Lung (tissue), 12 donors: ENCODE data around the gene CYP2A6. TPM values are rescaled to one million over a fixed set of nuclear protein-coding genes. Genes with fewer than 3 reads are reported as not detected.

ENCODE experiments used
- ATAC-seq: fragments of 200-7000 bp; cut with Tn5 transposase; one replicate; pipeline ENCODE4 v1.9.1; 2020; ENCODE audit warnings: moderate number of reproducible peaks; ENCODE audit not compliant: insufficient read depth, low FRiP score
- DNase-seq, 3 donors: peaks; one replicate each; pipeline ENCODE4 v3.0.0-alpha.2; 2013 to 2017
- H3K27ac ChIP-seq, 2 donors: one replicate each; pipeline ENCODE4 v1.5.1; 2013; ENCODE audit warnings: mild to moderate bottlenecking in 2 of 2, moderate library complexity in 2 of 2, control low read depth in 1 of 2, inconsistent platforms in 1 of 2, low read depth in 1 of 2, low read length in 1 of 2
- H3K27me3 ChIP-seq, 3 donors: one replicate each; pipeline ENCODE4 v1.5.1; 2013; ENCODE audit warnings: low read length in 2 of 3; ENCODE audit not compliant: control insufficient read depth in 3 of 3, insufficient read depth in 3 of 3
- H3K36me3 ChIP-seq, 4 donors: one replicate each; pipeline ENCODE4 v1.5.1; 2013; ENCODE audit warnings: low read length in 4 of 4, mild to moderate bottlenecking in 1 of 4, moderate library complexity in 1 of 4; ENCODE audit not compliant: control insufficient read depth in 4 of 4, insufficient read depth in 4 of 4
- H3K4me1 ChIP-seq, 5 donors: one replicate each; pipeline ENCODE4 v1.5.1; 2013; ENCODE audit warnings: low read length in 5 of 5, mild to moderate bottlenecking in 2 of 5, moderate library complexity in 1 of 5; ENCODE audit not compliant: control insufficient read depth in 5 of 5, insufficient read depth in 5 of 5
- H3K4me3 ChIP-seq: one replicate; pipeline ENCODE4 v1.5.1; 2013; ENCODE audit warnings: mild to moderate bottlenecking, control low read depth, moderate library complexity
- H3K9ac ChIP-seq, 2 donors: one replicate each; pipeline ENCODE4 v1.5.1; 2013; ENCODE audit warnings: low read length in 2 of 2, control low read depth in 1 of 2; ENCODE audit not compliant: insufficient read depth in 1 of 2
- H3K9me3 ChIP-seq, 4 donors: one replicate each; pipeline ENCODE4 v1.5.1; 2013; ENCODE audit warnings: low read length in 3 of 4, mild to moderate bottlenecking in 1 of 4, moderate library complexity in 1 of 4; ENCODE audit not compliant: control insufficient read depth in 4 of 4, insufficient read depth in 3 of 4
- CTCF ChIP-seq: IDR thresholded peaks from 2 replicates; pipeline ENCODE4 v1.5.1; 2012; ENCODE audit warnings: mild to moderate bottlenecking; ENCODE audit errors: control extremely low read depth, extremely low read depth
- WGBS, 2 donors: extraction: QIAGEN DNeasy Blood & Tissue Kit; methylation state at CpG; one replicate each; pipeline ENCODE4 v1.1.7; 2013; 5-methylcytosine and 5-hydroxymethylcytosine counted together
- polyA plus RNA-seq, 2 donors: library from polyadenylated mRNA; stranded (reverse); fragments of 200-250 nt; gene quantifications; one replicate each; pipeline ENCODE4 v1.2.1, GENCODE V29; 2013
- total RNA-seq, 2 donors: library from RNA; depleted of rRNA in 1 of 2; stranded (reverse); fragments of >200 nt in 1 of 2; gene quantifications; one replicate each; pipeline ENCODE4 v1.2.1, GENCODE V29; 2014 to 2021
- donor health status: control.
- donor health status: control.
- donor health status: Bipolar disorder and iron deficiency.
- donor health status: healthy.
- donor health status: DM: yes; HTN: yes; CAD: no.

The CYP2A6 gene
- total and polyA plus RNA-seq, 4 donors: 0.45 to 1.7 (median 0.77) TPM

- Histone ChIP-seq H3K4me3 (no peak overlapping the region), H3K36me3 (peaks cover 0 to 28% (median 22%) of the 10 kb centered on the region in 4 donors), H3K27me3 (no peaks in the 10 kb centered on the region), H3K9me3 (no peaks in the 10 kb centered on the region), H3K4me1 (peaks cover 7 to 44% (median 34%) of the 10 kb centered on the region in 5 donors), H3K27ac (no peak overlapping the region), H3K9ac (no peak overlapping the region)
- WGBS, 2 donors: 93% methylated on average over 39 of the region's 39 CpGs
- no peak for ATAC-seq
- TF ChIP-seq CTCF: no peak
- DNase-seq: no peak
Measured at GRCh38 chr19:40809358-40810086, 40.7 kb downstream of the CYP2A6 start.

- no peak for ATAC-seq
- WGBS, 2 donors: 93 to 96% methylated on average over 5 of the region's 5 CpGs
- DNase-seq: no peak
- no peak for TF ChIP-seq CTCF
- Histone ChIP-seq H3K27ac (peak overlapping the region in 1 of 2 donors; percentile 20), H3K27me3 (no peaks in the 10 kb centered on the region), H3K9me3 (no peaks in the 10 kb centered on the region), H3K4me1 (peaks cover 8 to 50% (median 41%) of the 10 kb centered on the region in 5 donors), H3K36me3 (peaks cover 0 to 28% (median 23%) of the 10 kb centered on the region in 4 donors), H3K4me3 (no peak overlapping the region), H3K9ac (no peak overlapping the region)
Measured at GRCh38 chr19:40808497-40808896, 41.8 kb downstream of the CYP2A6 start.

DNA sequence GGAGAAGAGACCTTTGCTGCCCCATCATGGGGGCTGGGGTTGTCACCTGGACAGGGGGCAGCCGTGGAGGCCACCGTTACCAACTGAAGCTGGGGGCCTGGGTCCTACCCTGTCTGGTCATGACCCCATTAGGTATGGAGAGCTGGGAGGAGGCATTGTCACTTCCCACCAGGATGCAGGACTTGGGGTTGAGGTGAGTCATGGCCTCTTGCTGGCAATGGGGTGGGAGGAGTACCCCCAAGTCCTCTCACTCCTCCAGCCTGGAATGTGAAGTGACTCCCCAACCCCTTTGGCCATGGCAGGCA is 42.3 kb downstream of the CYP2A6 start:
- WGBS, 2 donors: 90 to 92% methylated on average over 2 of the region's 2 CpGs
- Histone ChIP-seq H3K27ac (peak overlapping the region in 1 of 2 donors; percentile 79), H3K4me3 (no peak overlapping the region), H3K27me3 (no peaks in the 10 kb centered on the region), H3K9me3 (no peaks in the 10 kb centered on the region), H3K36me3 (peaks cover 0 to 33% (median 23%) of the 10 kb centered on the region in 4 donors), H3K9ac (no peak overlapping the region), H3K4me1 (peaks cover 8 to 52% (median 44%) of the 10 kb centered on the region in 5 donors)
- TF ChIP-seq CTCF: no peak
- DNase-seq (no peak), ATAC-seq (no peak)
